Muscle of arm (tissue), 12 donors: Measurements from ENCODE around the gene GLRX3. TPM values are rescaled to one million over a fixed set of nuclear protein-coding genes. Genes with fewer than 3 reads are reported as not detected.

Experiments used
- polyA plus RNA-seq, 12 donors: library from polyadenylated mRNA; unstranded; fragments of 120-200 nt; gene quantifications; one replicate each; pipeline ENCODE4 v1.2.1, GENCODE V29; 2013; ENCODE audit not compliant: insufficient read length in 12 of 12

GLRX3 gene
- polyA plus RNA-seq, 12 donors, result 52.5 to 85.2 (median 63.5) TPM; not detected in 1

Other genes starting within 250 kb of the GLRX3 start
- gene EBF3, start 172.1 kb upstream of the GLRX3 start, polyA plus RNA-seq, result 100 to 1,000 TPM in 1 of 12 donors, 10 to 100 TPM in 10, not detected in 1; 51.3 to 117 (median 70.4) TPM
- gene C10orf143, start 25.6 kb upstream of the GLRX3 start, polyA plus RNA-seq, result 1 to 10 TPM in 10 of 12 donors, not detected in 2; 2.4 to 4.8 (median 3.6) TPM